ENCODE data around the gene DCLRE1C. TPM values are rescaled to one million over a fixed set of nuclear protein-coding genes. Genes with fewer than 3 reads are reported as not detected.

DCLRE1C gene
- total RNA-seq, 2 donors from 2014 or later = 8.7 to 12.0 TPM

- DNase-seq (ENCODE audit: low spot score) = no peak
- intact Hi-C loops (cut with DNase I) = no loop called here
Measured at GRCh38 chr10:14855453-14855852, 98.4 kb downstream of the DCLRE1C start.

GRCh38 chr10:14852236-14852635 is 101.7 kb downstream of the DCLRE1C start:
- intact Hi-C loops (cut with DNase I) = no loop called here

More at GRCh38 chr10:14852236-14852635, 101.7 kb downstream of the DCLRE1C start:
- DNase-seq (ENCODE audit: low spot score) = no peak

Other genes with a start within 250 kb of the DCLRE1C start
- 10 to 100 TPM; 23.2 to 28.4 TPM for gene FAM107B, start 179.2 kb downstream of the DCLRE1C start, total RNA-seq
- 1 to 10 TPM in 1 of 2 donors, under 1 TPM in 1; 0.95 to 1.8 TPM for gene CDNF, start 116.1 kb downstream of the DCLRE1C start, total RNA-seq
- 10 to 100 TPM in 1 of 2 donors, 1 to 10 TPM in 1; 9.9 to 13.9 TPM for gene HSPA14, start 115.8 kb downstream of the DCLRE1C start, total RNA-seq
- 1 to 10 TPM; 5.9 to 8.8 TPM for gene MSANTD7, start 115.8 kb downstream of the DCLRE1C start, total RNA-seq
- 1 to 10 TPM; 7.5 to 9.3 TPM for gene SUV39H2, start 75.2 kb downstream of the DCLRE1C start, total RNA-seq
- not detected for gene MEIG1, start 5.3 kb upstream of the DCLRE1C start, total RNA-seq
- gene OLAH, start 89.8 kb upstream of the DCLRE1C start, total RNA-seq = 1 to 10 TPM; 1.3 to 1.9 TPM
- under 1 TPM in 1 of 2 donors, not detected in 1; 0.46 TPM for gene ACBD7, start 134.7 kb upstream of the DCLRE1C start, total RNA-seq
- 10 to 100 TPM in 1 of 2 donors, 1 to 10 TPM in 1; 10.0 to 11.2 TPM for gene RPP38, start 143.3 kb upstream of the DCLRE1C start, total RNA-seq
- 10 to 100 TPM; 15.1 to 18.9 TPM for gene NMT2, start 214.6 kb upstream of the DCLRE1C start, total RNA-seq